ENCODE data around the gene CUTC.

- TF ChIP-seq CTCF (conservative IDR thresholded peaks at IDR 0.05) (no peak), ZFX (IDR thresholded peaks at IDR 0.05) (no peak)
These were observed 565 bp upstream of the CUTC start for GRCh38 chr10:99731306-99732032.
